Endothelial cell of umbilical vein (primary cell): ENCODE data around the gene ARHGAP22.

ENCODE experiments used
- TF ChIP-seq, protein P1 (sequence below): IDR thresholded peaks from 2 replicates; pipeline ENCODE4 v1.6.1; 2011; ENCODE audit not compliant: insufficient read depth, insufficient read length
- TF ChIP-seq, protein P2 (sequence below), 2 donors: IDR thresholded peaks; 1 replicate in 1 of 2; 2 replicates in 1 of 2; pipeline ENCODE4 v1.5.1; 2011; ENCODE audit warnings: low read length in 2 of 2, mild to moderate bottlenecking in 2 of 2, moderate library complexity in 2 of 2, control low read depth in 1 of 2, inconsistent platforms in 1 of 2, low read depth in 1 of 2; ENCODE audit not compliant: insufficient read depth in 1 of 2; ENCODE audit errors: extremely low read depth in 1 of 2

- TF ChIP-seq, protein P1, sequence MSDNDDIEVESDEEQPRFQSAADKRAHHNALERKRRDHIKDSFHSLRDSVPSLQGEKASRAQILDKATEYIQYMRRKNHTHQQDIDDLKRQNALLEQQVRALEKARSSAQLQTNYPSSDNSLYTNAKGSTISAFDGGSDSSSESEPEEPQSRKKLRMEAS: no peak
- TF ChIP-seq, protein P2, sequence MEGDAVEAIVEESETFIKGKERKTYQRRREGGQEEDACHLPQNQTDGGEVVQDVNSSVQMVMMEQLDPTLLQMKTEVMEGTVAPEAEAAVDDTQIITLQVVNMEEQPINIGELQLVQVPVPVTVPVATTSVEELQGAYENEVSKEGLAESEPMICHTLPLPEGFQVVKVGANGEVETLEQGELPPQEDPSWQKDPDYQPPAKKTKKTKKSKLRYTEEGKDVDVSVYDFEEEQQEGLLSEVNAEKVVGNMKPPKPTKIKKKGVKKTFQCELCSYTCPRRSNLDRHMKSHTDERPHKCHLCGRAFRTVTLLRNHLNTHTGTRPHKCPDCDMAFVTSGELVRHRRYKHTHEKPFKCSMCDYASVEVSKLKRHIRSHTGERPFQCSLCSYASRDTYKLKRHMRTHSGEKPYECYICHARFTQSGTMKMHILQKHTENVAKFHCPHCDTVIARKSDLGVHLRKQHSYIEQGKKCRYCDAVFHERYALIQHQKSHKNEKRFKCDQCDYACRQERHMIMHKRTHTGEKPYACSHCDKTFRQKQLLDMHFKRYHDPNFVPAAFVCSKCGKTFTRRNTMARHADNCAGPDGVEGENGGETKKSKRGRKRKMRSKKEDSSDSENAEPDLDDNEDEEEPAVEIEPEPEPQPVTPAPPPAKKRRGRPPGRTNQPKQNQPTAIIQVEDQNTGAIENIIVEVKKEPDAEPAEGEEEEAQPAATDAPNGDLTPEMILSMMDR (IDR thresholded peaks at IDR 0.05; ENCODE audit: extremely low read depth in 1 of 2, insufficient read depth in 1 of 2, low read depth in 1 of 2, low read length in 2 of 2): no peak
Observed at GRCh38 chr10:48439581-48440041, 165.3 kb downstream of the ARHGAP22 start.
